ENCODE data around the gene FKBP11.

DNA sequence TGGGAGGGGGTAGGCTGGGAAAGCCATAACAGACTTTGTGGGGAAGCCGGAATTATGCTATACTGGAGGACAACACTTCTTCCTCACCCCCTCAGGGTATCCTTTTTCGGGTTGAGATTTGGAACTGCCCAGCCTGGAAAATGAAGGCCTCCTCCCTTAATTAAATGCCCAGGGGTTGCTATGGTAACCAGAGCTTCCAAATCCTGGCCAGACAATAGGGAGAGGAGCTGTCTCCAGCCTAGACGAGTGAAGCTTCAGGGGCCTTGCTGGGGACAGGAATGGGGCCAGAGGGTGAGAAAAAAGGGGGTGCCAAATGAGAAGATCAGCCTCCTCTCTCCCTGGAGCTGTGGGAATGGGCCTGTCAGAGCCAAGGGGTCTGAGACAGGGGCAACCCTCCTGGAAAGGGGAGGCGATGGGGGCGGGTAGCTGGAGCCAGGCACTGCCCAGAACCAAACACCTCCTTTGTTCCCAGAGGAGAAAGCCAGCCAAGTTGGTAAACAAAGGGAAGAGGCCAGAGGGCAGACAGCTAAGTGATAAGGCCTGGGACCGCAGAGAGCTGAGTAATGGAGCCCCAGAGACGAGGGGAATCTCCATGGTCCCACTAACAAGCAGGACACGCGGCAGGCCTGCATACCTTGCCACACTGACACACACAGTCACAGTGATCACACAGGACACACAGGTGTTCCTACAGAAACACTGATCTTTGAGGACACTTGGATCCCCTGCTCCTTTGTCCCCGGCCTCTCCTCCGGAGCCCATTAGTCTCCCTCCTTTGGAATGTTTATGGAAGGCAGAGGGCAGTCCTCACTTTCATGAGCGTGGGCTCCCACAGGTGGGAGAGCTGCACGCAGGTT is 41.8 kb downstream of the FKBP11 start:
- TF ChIP-seq, protein P1, sequence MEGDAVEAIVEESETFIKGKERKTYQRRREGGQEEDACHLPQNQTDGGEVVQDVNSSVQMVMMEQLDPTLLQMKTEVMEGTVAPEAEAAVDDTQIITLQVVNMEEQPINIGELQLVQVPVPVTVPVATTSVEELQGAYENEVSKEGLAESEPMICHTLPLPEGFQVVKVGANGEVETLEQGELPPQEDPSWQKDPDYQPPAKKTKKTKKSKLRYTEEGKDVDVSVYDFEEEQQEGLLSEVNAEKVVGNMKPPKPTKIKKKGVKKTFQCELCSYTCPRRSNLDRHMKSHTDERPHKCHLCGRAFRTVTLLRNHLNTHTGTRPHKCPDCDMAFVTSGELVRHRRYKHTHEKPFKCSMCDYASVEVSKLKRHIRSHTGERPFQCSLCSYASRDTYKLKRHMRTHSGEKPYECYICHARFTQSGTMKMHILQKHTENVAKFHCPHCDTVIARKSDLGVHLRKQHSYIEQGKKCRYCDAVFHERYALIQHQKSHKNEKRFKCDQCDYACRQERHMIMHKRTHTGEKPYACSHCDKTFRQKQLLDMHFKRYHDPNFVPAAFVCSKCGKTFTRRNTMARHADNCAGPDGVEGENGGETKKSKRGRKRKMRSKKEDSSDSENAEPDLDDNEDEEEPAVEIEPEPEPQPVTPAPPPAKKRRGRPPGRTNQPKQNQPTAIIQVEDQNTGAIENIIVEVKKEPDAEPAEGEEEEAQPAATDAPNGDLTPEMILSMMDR (conservative IDR thresholded peaks at IDR 0.05) = no peak
- no peak for TF ChIP-seq EZH2 (IDR thresholded peaks at IDR 0.05; ENCODE audit: low read depth)

Data from PC-9 (cell line).